Body of pancreas (tissue), 4 donors: Measurements from ENCODE around the gene DAPK1. TPM values are rescaled to one million over a fixed set of nuclear protein-coding genes. Genes with fewer than 3 reads are reported as not detected.

Source experiments
- ATAC-seq: fragments of 150-250 bp; one replicate; pipeline ENCODE4 v1.9.1; 2016
- DNase-seq, 4 donors: peaks; one replicate each; pipeline ENCODE4 v3.0.0-alpha.2; 2019
- H3K27ac ChIP-seq, 4 donors: fragments of 200-600 bp; sonication (generic); 1 replicate in 3 of 4; 2 replicates in 1 of 4; pipeline versions ENCODE4 v1.5.1 to v1.6.1; 2016 to 2019; ENCODE audit warnings: mild to moderate bottlenecking in 1 of 4, mixed read lengths in 1 of 4, moderate library complexity in 1 of 4
- H3K27me3 ChIP-seq, 2 donors: fragments of 200-600 bp; sonication (generic); one replicate each; pipeline ENCODE4 v1.6.0; 2016; ENCODE audit warnings: mild to moderate bottlenecking in 1 of 2
- H3K36me3 ChIP-seq, 2 donors: fragments of 200-600 bp; sonication (generic); replicated peaks in 1 of 2; 2 replicates each; pipeline ENCODE4 v1.5.1; 2016; ENCODE audit warnings: low read depth in 2 of 2; ENCODE audit not compliant: insufficient read depth in 1 of 2
- H3K4me1 ChIP-seq: fragments of 200-600 bp; sonication (generic); one replicate; pipeline ENCODE4 v1.6.0; 2016
- H3K4me3 ChIP-seq, 2 donors: fragments of 200-600 bp; sonication (generic); 1 replicate in 1 of 2; 2 replicates in 1 of 2; pipeline ENCODE4 v1.5.1; 2016 to 2019
- H3K9me3 ChIP-seq, 3 donors: fragments of 200-600 bp; sonication (generic); 1 replicate in 2 of 3; 2 replicates in 1 of 3; pipeline ENCODE4 v1.5.1; 2016
- POLR2A ChIP-seq, 3 donors: fragments of 450-650 bp; IDR thresholded peaks; one replicate each; pipeline ENCODE4 v1.6.1; 2016; ENCODE audit warnings: antibody characterized with exemption in 3 of 3, mild to moderate bottlenecking in 2 of 3
- WGBS, 2 donors: methylation state at CpG; one replicate each; pipeline ENCODE4 v1.1.5; 2017; 5-methylcytosine and 5-hydroxymethylcytosine counted together
- intact Hi-C: fragments of 100-400 bp; cut with DNase I; formaldehyde crosslinking; loops from one replicate; pipeline ENCODE4 v1.15.1; 2023
- total RNA-seq, 2 donors: library from RNA; depleted of rRNA; stranded (reverse); fragments of >200 nt; gene quantifications; one replicate each; pipeline ENCODE4 v1.1.0, GENCODE V29; 2016
- TF ChIP-seq, protein P1 (sequence below), 7 experiments: fragments of 450-650 bp in 4 of 7; fragments of 200-600 bp in 3 of 7; sonication (generic) in 3 of 7; IDR thresholded peaks; one replicate each; pipeline ENCODE4 v1.5.1; 2016 to 2019; ENCODE audit warnings: antibody characterized with exemption in 7 of 7

Gene DAPK1
- total RNA-seq, 2 donors from 2014 or later = 79.6 to 152 TPM

DNA sequence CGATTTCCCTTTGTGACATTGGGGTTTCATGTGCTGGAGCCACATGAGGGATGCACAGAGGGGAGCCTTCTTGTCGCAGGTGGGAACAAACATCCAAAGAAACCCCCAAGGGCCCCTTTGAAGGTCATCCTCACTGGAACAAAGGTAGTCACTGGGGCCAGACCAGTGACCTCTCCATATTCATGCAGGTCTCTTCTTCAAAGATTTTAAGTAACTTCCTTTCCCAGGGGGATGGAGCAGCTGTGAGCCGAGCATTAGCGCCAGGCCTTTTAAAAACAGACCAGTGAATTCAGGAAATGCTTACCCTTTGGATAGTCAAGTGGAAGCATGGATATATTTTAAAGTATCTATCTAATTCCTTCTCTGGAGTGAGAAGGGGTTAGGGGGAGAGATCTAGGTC lies 33.0 kb downstream of the DAPK1 start:
- H3K27me3 ChIP-seq = no peaks in the 10 kb centered on the region
- no peaks in the 10 kb centered on the region for H3K36me3 ChIP-seq
- no peak overlapping the region for H3K27ac ChIP-seq
- intact Hi-C loops = no loop called here
- H3K9me3 ChIP-seq = no peaks in the 10 kb centered on the region
- WGBS, 2 donors = 72 to 80% methylated on average over 4 of the region's 4 CpGs
- ATAC-seq (no peak), DNase-seq (no peak)
- H3K4me1 ChIP-seq = peaks cover 26% of the 10 kb centered on the region
- no peak for TF ChIP-seq POLR2A (IDR thresholded peaks at IDR 0.05)
- TF ChIP-seq, protein P1, sequence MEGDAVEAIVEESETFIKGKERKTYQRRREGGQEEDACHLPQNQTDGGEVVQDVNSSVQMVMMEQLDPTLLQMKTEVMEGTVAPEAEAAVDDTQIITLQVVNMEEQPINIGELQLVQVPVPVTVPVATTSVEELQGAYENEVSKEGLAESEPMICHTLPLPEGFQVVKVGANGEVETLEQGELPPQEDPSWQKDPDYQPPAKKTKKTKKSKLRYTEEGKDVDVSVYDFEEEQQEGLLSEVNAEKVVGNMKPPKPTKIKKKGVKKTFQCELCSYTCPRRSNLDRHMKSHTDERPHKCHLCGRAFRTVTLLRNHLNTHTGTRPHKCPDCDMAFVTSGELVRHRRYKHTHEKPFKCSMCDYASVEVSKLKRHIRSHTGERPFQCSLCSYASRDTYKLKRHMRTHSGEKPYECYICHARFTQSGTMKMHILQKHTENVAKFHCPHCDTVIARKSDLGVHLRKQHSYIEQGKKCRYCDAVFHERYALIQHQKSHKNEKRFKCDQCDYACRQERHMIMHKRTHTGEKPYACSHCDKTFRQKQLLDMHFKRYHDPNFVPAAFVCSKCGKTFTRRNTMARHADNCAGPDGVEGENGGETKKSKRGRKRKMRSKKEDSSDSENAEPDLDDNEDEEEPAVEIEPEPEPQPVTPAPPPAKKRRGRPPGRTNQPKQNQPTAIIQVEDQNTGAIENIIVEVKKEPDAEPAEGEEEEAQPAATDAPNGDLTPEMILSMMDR (IDR thresholded peaks at IDR 0.05) = no peak
- no peak overlapping the region for H3K4me3 ChIP-seq

DNA sequence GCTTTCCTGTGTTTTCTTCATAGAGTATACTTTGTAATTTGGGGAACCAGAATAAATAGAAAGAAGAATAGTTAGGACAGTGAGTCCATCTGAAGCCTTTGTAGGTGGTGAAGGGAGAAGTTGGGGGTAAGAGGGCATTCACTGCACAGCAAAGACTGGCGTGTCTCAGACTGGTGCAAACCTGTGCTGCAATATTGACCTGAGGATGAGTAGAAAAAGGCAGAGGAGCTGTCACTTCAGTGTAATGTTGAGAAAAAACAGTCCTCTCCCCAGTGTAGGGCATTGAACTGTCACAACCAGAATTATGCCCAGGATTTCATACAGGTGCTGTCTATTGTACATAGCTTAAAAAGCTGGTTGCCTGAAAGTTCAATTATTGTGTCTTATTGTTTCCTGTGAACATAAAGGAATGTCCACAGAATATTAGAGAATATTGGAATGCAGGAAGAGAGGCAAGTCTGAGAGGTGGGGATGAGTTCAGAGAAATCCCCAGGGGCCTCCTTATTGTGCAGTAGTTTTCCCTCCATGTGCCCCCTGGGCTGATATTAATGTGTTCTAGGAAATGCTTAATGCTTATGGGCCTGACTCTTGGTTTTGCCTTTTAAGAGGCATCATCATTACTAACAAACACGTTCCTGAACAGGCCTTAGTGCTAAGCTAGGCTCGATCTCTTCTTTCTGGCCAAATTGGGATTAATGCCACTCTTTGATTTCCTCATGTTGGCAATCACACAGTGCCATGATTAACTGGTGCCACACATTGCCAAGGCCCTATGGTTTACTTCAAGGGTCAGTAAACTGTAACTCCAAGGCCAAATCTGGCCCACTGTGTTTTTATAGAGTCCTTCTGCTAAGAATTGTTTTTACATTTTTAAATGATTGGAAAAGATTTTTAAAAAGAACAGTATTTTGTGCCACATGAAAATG lies 34.0 kb downstream of the DAPK1 start:
- Histone ChIP-seq H3K4me3 (no peak overlapping the region), H3K4me1 (peaks cover 26% of the 10 kb centered on the region), H3K9me3 (no peaks in the 10 kb centered on the region), H3K27me3 (no peaks in the 10 kb centered on the region), H3K36me3 (no peaks in the 10 kb centered on the region), H3K27ac (no peak overlapping the region)
- ATAC-seq = no peak
- DNase-seq = no peak
- intact Hi-C loops = no loop called here
- TF ChIP-seq POLR2A (IDR thresholded peaks at IDR 0.05) = no peak
- TF ChIP-seq, protein P1 (IDR thresholded peaks at IDR 0.05) = no peak
- WGBS, 2 donors = 73 to 78% methylated on average over 3 of the region's 3 CpGs

DNA sequence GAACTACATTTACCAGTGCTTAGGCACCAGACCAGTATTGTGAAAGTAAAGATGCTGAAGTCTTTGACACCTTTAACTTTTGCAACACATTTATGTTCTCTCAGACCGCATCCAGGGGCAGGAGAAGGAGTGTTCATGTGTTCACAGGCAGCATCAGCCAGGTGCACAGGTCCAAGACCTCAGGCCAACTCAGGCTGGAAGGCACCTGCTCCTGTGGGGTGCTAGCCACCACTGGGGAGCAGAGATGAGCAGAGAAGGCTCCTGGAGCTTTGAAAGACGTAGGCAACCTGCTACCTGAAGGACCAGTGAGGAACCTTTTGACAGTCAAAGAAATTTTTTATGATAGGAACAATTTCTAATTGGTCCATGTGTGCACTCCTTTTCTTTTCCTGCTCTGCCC lies 35.6 kb downstream of the DAPK1 start:
- intact Hi-C loops = no loop called here
- Histone ChIP-seq H3K27me3 (no peaks in the 10 kb centered on the region), H3K36me3 (no peaks in the 10 kb centered on the region), H3K4me1 (peaks cover 17% of the 10 kb centered on the region), H3K9me3 (no peaks in the 10 kb centered on the region), H3K4me3 (no peak overlapping the region), H3K27ac (no peak overlapping the region)
- no peak for ATAC-seq
- 94 to 97% methylated on average over 2 of the region's 2 CpGs for whole genome bisulfite sequencing, 2 donors
- TF ChIP-seq, protein P1 (IDR thresholded peaks at IDR 0.05) = no peak
- no peak for TF ChIP-seq POLR2A (IDR thresholded peaks at IDR 0.05)
- DNase-seq = no peak

DNA sequence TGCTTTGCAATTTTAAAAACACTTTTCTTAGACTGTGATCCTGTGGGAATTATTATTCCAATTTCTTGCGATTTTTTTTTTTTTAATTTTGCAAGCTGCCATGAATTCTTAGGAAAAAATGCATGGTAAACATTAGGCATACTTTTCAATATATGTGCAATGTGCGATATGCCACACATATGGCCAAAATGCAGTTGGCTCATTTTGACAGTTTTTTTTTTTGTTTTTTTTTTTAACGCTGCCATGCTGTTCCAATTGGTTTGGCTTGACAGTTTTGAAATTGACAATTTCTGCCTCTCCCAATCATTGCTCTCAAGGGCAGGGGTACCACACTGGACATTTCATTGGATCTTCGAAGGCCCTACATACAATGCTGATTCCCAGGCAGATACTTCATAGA lies 36.4 kb downstream of the DAPK1 start:
- intact Hi-C loops = no loop called here
- 93 to 98% methylated on average over 4 of the region's 4 CpGs for WGBS, 2 donors
- DNase-seq (no peak), ATAC-seq (no peak)
- H3K27me3 ChIP-seq = no peaks in the 10 kb centered on the region
- TF ChIP-seq POLR2A (IDR thresholded peaks at IDR 0.05) = no peak
- H3K36me3 ChIP-seq = no peaks in the 10 kb centered on the region
- no peak overlapping the region for H3K27ac ChIP-seq
- peaks cover 17% of the 10 kb centered on the region for H3K4me1 ChIP-seq
- H3K4me3 ChIP-seq = no peak overlapping the region
- no peaks in the 10 kb centered on the region for H3K9me3 ChIP-seq

DNA sequence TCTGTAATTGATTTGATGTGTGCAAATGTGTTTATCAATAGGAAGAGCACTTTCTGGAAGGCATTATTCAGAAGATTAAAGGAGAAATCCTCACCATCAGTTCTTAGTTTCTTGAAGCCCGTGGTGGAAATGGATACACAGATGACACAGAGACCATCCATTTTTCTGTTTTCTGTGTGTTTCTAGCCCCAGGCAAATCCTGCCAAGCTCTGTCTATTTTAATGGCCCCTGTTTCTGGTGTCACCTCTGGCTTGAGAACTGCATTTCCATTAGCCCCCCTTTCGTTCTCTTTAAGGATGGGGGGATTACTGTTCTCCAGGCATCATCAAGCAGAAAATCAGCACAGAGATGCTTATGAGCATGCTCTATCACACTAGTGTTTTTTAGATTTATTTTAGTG lies 37.3 kb downstream of the DAPK1 start:
- ATAC-seq (no peak), DNase-seq (no peak)
- intact Hi-C loops = no loop called here
- no peaks in the 10 kb centered on the region for H3K36me3 ChIP-seq
- no peaks in the 10 kb centered on the region for H3K9me3 ChIP-seq
- peaks cover 12% of the 10 kb centered on the region for H3K4me1 ChIP-seq
- TF ChIP-seq, protein P1 (IDR thresholded peaks at IDR 0.05) = no peak
- WGBS, 2 donors = 94 to 95% methylated on average over 2 of the region's 2 CpGs
- H3K27ac ChIP-seq = no peak overlapping the region
- no peaks in the 10 kb centered on the region for H3K27me3 ChIP-seq
- no peak overlapping the region for H3K4me3 ChIP-seq
